Measurements from ENCODE around the gene CAND1. TPM values are rescaled to one million over a fixed set of nuclear protein-coding genes. Genes with fewer than 3 reads are reported as not detected.

Gene CAND1
- total RNA-seq, 1 donor from 2014 or later, result 166 TPM

- DNase-seq (ENCODE audit: low spot score), result no peak
- TF ChIP-seq CTCF (IDR thresholded peaks at IDR 0.05), result no peak
- no peaks in the 10 kb centered on the region for H3K9me3 Mint-ChIP-seq (ENCODE audit: low read depth)
- H3K4me1 Mint-ChIP-seq (ENCODE audit: low read depth), result peaks cover 37% of the 10 kb centered on the region
- H3K36me3 Mint-ChIP-seq (ENCODE audit: low read depth), result peaks cover 2% of the 10 kb centered on the region
- H3K4me3 Mint-ChIP-seq (ENCODE audit: unreplicated experiment), result no peak overlapping the region
- H3K27me3 Mint-ChIP-seq (ENCODE audit: low read depth), result no peaks in the 10 kb centered on the region
- H3K27ac Mint-ChIP-seq (ENCODE audit: unreplicated experiment), result no peak overlapping the region
Observed at GRCh38 chr12:67362526-67362925, 93.4 kb downstream of the CAND1 start.

GRCh38 chr12:67364228-67364627 lies 95.1 kb downstream of the CAND1 start:
- Mint-ChIP-seq H3K27ac (ENCODE audit: unreplicated experiment) (no peak overlapping the region), H3K27me3 (ENCODE audit: low read depth) (no peaks in the 10 kb centered on the region), H3K4me1 (ENCODE audit: low read depth) (peaks cover 23% of the 10 kb centered on the region), H3K4me3 (ENCODE audit: unreplicated experiment) (no peak overlapping the region), H3K36me3 (ENCODE audit: low read depth) (peaks cover 2% of the 10 kb centered on the region), H3K9me3 (ENCODE audit: low read depth) (no peaks in the 10 kb centered on the region)
- DNase-seq (ENCODE audit: low spot score), result no peak
- no peak for TF ChIP-seq CTCF (IDR thresholded peaks at IDR 0.05)

- Mint-ChIP-seq H3K9me3 (ENCODE audit: low read depth) (no peaks in the 10 kb centered on the region), H3K4me1 (ENCODE audit: low read depth) (peaks cover 19% of the 10 kb centered on the region)
- DNase-seq (ENCODE audit: low spot score), result no peak
Observed at GRCh38 chr12:67365131-67365530, 96.0 kb downstream of the CAND1 start.

GRCh38 chr12:67367843-67368242 lies 98.7 kb downstream of the CAND1 start:
- no peak for TF ChIP-seq CTCF (IDR thresholded peaks at IDR 0.05)
- Mint-ChIP-seq H3K27ac (ENCODE audit: unreplicated experiment) (no peak overlapping the region), H3K4me1 (ENCODE audit: low read depth) (peaks cover 30% of the 10 kb centered on the region), H3K9me3 (ENCODE audit: low read depth) (no peaks in the 10 kb centered on the region), H3K27me3 (ENCODE audit: low read depth) (no peaks in the 10 kb centered on the region), H3K36me3 (ENCODE audit: low read depth) (no peaks in the 10 kb centered on the region), H3K4me3 (ENCODE audit: unreplicated experiment) (no peak overlapping the region)
- DNase-seq (ENCODE audit: low spot score), result no peak

More at GRCh38 chr12:67365131-67365530, 96.0 kb downstream of the CAND1 start:
- Mint-ChIP-seq H3K4me3 (ENCODE audit: unreplicated experiment) (no peak overlapping the region), H3K27ac (ENCODE audit: unreplicated experiment) (no peak overlapping the region), H3K27me3 (ENCODE audit: low read depth) (no peaks in the 10 kb centered on the region), H3K36me3 (ENCODE audit: low read depth) (peaks cover 2% of the 10 kb centered on the region)
- TF ChIP-seq CTCF (IDR thresholded peaks at IDR 0.05), result no peak

Measured in chondrocyte (in vitro differentiated cells).